ENCODE data around the gene DIS3L2.
A peak's percentile ranks its signal among the peaks of the same experiment; 100 is the strongest.

Gene DIS3L2

GRCh38 chr2:232138441-232138840, 176.9 kb downstream of the DIS3L2 start:
- H3K4me3 ChIP-seq (replicated peaks; ENCODE audit: low read depth, low read length): no peak overlapping the region
- no peak for DNase-seq (ENCODE audit: extremely low read depth, insufficient read length)
- no peaks in the 10 kb centered on the region; the same call in 1 of the 2 replicates for H3K36me3 ChIP-seq (ENCODE audit: control insufficient read depth, insufficient read depth, low read length)
- TF ChIP-seq, protein P1, sequence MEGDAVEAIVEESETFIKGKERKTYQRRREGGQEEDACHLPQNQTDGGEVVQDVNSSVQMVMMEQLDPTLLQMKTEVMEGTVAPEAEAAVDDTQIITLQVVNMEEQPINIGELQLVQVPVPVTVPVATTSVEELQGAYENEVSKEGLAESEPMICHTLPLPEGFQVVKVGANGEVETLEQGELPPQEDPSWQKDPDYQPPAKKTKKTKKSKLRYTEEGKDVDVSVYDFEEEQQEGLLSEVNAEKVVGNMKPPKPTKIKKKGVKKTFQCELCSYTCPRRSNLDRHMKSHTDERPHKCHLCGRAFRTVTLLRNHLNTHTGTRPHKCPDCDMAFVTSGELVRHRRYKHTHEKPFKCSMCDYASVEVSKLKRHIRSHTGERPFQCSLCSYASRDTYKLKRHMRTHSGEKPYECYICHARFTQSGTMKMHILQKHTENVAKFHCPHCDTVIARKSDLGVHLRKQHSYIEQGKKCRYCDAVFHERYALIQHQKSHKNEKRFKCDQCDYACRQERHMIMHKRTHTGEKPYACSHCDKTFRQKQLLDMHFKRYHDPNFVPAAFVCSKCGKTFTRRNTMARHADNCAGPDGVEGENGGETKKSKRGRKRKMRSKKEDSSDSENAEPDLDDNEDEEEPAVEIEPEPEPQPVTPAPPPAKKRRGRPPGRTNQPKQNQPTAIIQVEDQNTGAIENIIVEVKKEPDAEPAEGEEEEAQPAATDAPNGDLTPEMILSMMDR (IDR thresholded peaks at IDR 0.05; ENCODE audit: insufficient read depth, low read length, poor library complexity, severe bottlenecking): no peak
- H3K27me3 ChIP-seq (replicated peaks; ENCODE audit: control insufficient read depth, insufficient read depth, low read length): no peaks in the 10 kb centered on the region

DNA sequence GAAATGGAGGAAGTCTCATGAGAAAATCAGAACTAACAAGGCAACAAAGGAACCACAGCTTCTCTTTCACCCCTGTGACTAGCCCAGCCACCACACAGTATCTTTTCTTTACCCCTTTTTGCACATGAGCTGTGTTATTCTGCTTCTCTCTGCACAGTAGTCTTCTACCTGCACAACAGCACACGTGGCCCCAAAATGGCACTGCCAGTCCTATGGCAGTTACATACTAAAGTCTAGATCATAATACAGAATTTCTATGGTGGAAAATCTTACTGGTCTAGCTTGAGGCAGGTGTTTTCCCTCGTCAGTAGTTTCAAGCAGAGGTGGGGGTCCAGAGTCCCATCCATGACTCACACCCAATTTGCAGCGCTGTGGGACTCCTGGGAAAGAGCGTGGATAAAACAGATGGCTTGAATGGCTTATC, 177.7 kb downstream of the DIS3L2 start:
- no peak overlapping the region for H3K4me3 ChIP-seq (replicated peaks; ENCODE audit: low read depth, low read length)
- no peaks in the 10 kb centered on the region; the same call in 1 of the 2 replicates for H3K36me3 ChIP-seq (ENCODE audit: control insufficient read depth, insufficient read depth, low read length)
- no peak for DNase-seq (ENCODE audit: extremely low read depth, insufficient read length)
- TF ChIP-seq, protein P1 (IDR thresholded peaks at IDR 0.05; ENCODE audit: insufficient read depth, low read length, poor library complexity, severe bottlenecking): no peak
- H3K27me3 ChIP-seq (replicated peaks; ENCODE audit: control insufficient read depth, insufficient read depth, low read length): no peaks in the 10 kb centered on the region

DNA sequence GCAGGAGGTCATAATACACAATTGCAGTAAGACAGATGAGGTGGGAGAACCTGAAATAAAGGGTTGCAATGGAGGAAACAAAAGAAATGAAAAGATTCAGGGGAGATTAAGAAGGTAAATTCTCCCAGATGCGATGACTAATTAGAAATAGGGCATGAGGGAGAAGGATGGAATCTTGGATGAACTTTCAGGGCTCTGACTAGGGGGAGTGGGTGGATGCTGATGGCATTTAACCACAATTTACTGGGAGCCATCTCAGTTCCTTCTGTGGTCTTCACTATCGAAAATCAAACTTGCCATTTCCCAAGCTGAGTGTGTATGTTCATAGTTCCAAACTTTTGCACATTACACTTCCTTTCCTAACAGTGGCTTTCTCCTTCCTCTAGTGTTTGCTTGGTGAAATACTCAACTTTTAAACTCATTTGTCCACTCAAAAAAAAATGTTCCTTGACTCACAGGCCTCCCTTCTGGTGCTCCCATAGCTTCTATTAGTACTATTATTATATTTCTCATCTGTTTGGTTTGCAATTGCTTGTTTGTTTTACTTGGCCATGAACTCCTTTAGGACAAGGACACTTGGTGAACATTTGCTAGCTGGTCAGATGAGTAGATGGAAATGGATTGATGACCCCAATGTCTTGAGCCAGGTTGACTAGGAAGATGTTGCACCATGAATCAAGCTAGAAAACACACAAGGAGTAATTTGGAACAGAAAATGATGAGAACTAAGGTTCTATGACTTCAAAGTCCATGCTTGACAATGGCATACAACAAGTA, 178.5 kb downstream of the DIS3L2 start:
- H3K36me3 ChIP-seq (ENCODE audit: control insufficient read depth, insufficient read depth, low read length): no peaks in the 10 kb centered on the region; the same call in 1 of the 2 replicates
- TF ChIP-seq, protein P1 (IDR thresholded peaks at IDR 0.05; ENCODE audit: insufficient read depth, low read length, poor library complexity, severe bottlenecking): no peak
- no peak overlapping the region for H3K4me3 ChIP-seq (replicated peaks; ENCODE audit: low read depth, low read length)
- DNase-seq (ENCODE audit: extremely low read depth, insufficient read length): no peak
- no peaks in the 10 kb centered on the region for H3K27me3 ChIP-seq (replicated peaks; ENCODE audit: control insufficient read depth, insufficient read depth, low read length)

DNA sequence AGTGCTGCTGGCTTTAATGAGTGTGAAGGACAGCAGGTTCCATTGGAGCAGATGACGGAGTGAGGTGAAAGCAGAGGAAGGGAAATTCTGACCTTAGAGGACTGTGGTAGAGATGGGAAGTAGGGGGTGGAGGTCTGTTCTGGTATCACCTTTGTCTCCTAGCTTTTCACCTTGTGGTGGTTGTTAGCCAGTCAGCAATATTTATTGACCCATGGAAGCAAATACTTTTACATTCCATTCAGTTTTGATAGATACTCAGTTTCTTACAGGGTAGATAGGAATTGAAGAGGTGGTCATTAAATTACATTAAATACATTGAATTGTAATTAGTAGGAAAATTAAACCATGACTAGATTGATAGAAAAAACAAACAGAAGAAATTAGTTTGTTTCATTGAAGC, 180.1 kb downstream of the DIS3L2 start:
- Histone ChIP-seq H3K27me3 (replicated peaks; ENCODE audit: control insufficient read depth, insufficient read depth, low read length) (no peaks in the 10 kb centered on the region), H3K36me3 (ENCODE audit: control insufficient read depth, insufficient read depth, low read length) (no peaks in the 10 kb centered on the region; the same call in 1 of the 2 replicates), H3K4me3 (replicated peaks; ENCODE audit: low read depth, low read length) (no peak overlapping the region)
- TF ChIP-seq, protein P1 (IDR thresholded peaks at IDR 0.05; ENCODE audit: insufficient read depth, low read length, poor library complexity, severe bottlenecking): no peak
- DNase-seq (ENCODE audit: extremely low read depth, insufficient read length): no peak

- Histone ChIP-seq H3K4me3 (replicated peaks; ENCODE audit: low read depth, low read length) (no peak overlapping the region), H3K36me3 (ENCODE audit: control insufficient read depth, insufficient read depth, low read length) (no peaks in the 10 kb centered on the region; the same call in 1 of the 2 replicates), H3K27me3 (replicated peaks; ENCODE audit: control insufficient read depth, insufficient read depth, low read length) (no peaks in the 10 kb centered on the region)
- DNase-seq (ENCODE audit: extremely low read depth, insufficient read length): no peak
- TF ChIP-seq, protein P1 (IDR thresholded peaks at IDR 0.05; ENCODE audit: insufficient read depth, low read length, poor library complexity, severe bottlenecking): peak; percentile 66
Observed at GRCh38 chr2:232142049-232142448, 180.5 kb downstream of the DIS3L2 start.

Measured in GM06990 (cell line).